ENCODE data around the gene PALB2.
"Not testable (repeated sequence)": the region's sequence is repeated elsewhere in the genome, so short reads cannot be mapped to it uniquely, and the experiment has no call there.

Gene PALB2

GRCh38 chr16:23590181-23590580 is 50.9 kb downstream of the PALB2 start:
- TF ChIP-seq CTCF (IDR thresholded peaks at IDR 0.05; ENCODE audit: extremely low read depth, missing control alignments) = no peak

GRCh38 chr16:23587726-23588125 is 53.4 kb downstream of the PALB2 start:
- TF ChIP-seq CTCF (IDR thresholded peaks at IDR 0.05; ENCODE audit: extremely low read depth, missing control alignments) = no peak
- DNase-seq (ENCODE audit: low spot score) = no peak

More at GRCh38 chr16:23590181-23590580, 50.9 kb downstream of the PALB2 start:
- DNase-seq (ENCODE audit: low spot score) = no peak

GRCh38 chr16:23584186-23585076 is 56.7 kb downstream of the PALB2 start:
- TF ChIP-seq CTCF (IDR thresholded peaks at IDR 0.05; ENCODE audit: extremely low read depth, missing control alignments) = no peak
- no peak for DNase-seq (ENCODE audit: low spot score)

- not testable (repeated sequence) for DNase-seq (ENCODE audit: low spot score)
These were observed 57.8 kb downstream of the PALB2 start for GRCh38 chr16:23583271-23583670.

- DNase-seq (ENCODE audit: low spot score) = no peak
- no peak for TF ChIP-seq CTCF (IDR thresholded peaks at IDR 0.05; ENCODE audit: extremely low read depth, missing control alignments)
These were observed 59.3 kb downstream of the PALB2 start for GRCh38 chr16:23581764-23582163.

GRCh38 chr16:23580391-23580790 is 60.7 kb downstream of the PALB2 start:
- no peak for TF ChIP-seq CTCF (IDR thresholded peaks at IDR 0.05; ENCODE audit: extremely low read depth, missing control alignments)
- no peak for DNase-seq (ENCODE audit: low spot score)

GRCh38 chr16:23579371-23579770 is 61.7 kb downstream of the PALB2 start:
- DNase-seq (ENCODE audit: low spot score) = no peak

More at GRCh38 chr16:23579371-23579770, 61.7 kb downstream of the PALB2 start:
- TF ChIP-seq CTCF (IDR thresholded peaks at IDR 0.05; ENCODE audit: extremely low read depth, missing control alignments) = no peak
